Measurements from ENCODE around the gene UCN2. TPM values are rescaled to one million over a fixed set of nuclear protein-coding genes. Genes with fewer than 3 reads are reported as not detected.

Gene UCN2
- total RNA-seq, 4 donors from 2014 or later, result 0.19 TPM; not detected in 3

- 71 to 76% methylated on average over 5 to 6 of the region's 6 CpGs for WGBS, 2 donors (ENCODE audit: low coverage in 1 of 2)
- Histone ChIP-seq H3K4me1 (peaks cover 0 to 62% (median 21%) of the 10 kb centered on the region in 3 donors), H3K9me3 (no peaks in the 10 kb centered on the region), H3K36me3 (no peaks in the 10 kb centered on the region), H3K4me3 (no peak overlapping the region), H3K27ac (peak overlapping the region in 3 of 4 donors; percentile 79 to 81 (median 81)), H3K27me3 (no peaks in the 10 kb centered on the region)
- no peak for ATAC-seq
- TF ChIP-seq CTCF (IDR thresholded peaks at IDR 0.05), result peak in 1 of 4 experiments; percentile 10
- TF ChIP-seq POLR2AphosphoS5 (IDR thresholded peaks at IDR 0.05), result no peak
- no peak for TF ChIP-seq POLR2A (IDR thresholded peaks at IDR 0.05)
These were observed 5.0 kb downstream of the UCN2 start for GRCh38 chr3:48558493-48559134.

GRCh38 chr3:48556796-48557626 is 6.6 kb downstream of the UCN2 start, which contains the start of gene PFKFB4:
Gene PFKFB4, minus strand, starts transcription at chr3:48556803. Its CDS starts 26 bp downstream, at chr3:48556777.
- Histone ChIP-seq H3K27me3 (no peaks in the 10 kb centered on the region), H3K27ac (peak within 1 kb of the TSS in 3 of 4 donors; percentile 74 to 81 (median 79)), H3K9me3 (no peaks in the 10 kb centered on the region), H3K4me3 (peak within 1 kb of the TSS; percentile 31 to 55), H3K4me1 (peaks cover 0 to 62% (median 21%) of the 10 kb centered on the region in 3 donors), H3K36me3 (no peaks in the 10 kb centered on the region)
- TF ChIP-seq EP300 (IDR thresholded peaks at IDR 0.05), result no peak
- no peak for TF ChIP-seq POLR2AphosphoS5 (IDR thresholded peaks at IDR 0.05)
- TF ChIP-seq CTCF (IDR thresholded peaks at IDR 0.05), result peak in 1 of 4 experiments; percentile 31
- peak in 1 of 2 donors; percentile 14 for TF ChIP-seq POLR2A (IDR thresholded peaks at IDR 0.05)
- peak; percentile 96 for ATAC-seq
- WGBS, 2 donors (ENCODE audit: low coverage in 1 of 2), result 0 to 3% methylated on average over 6 of the region's 53 CpGs

GRCh38 chr3:48555949-48556795 is 7.4 kb downstream of the UCN2 start:
- WGBS, 2 donors (ENCODE audit: low coverage in 1 of 2), result 13 to 65% methylated on average over 3 to 13 of the region's 29 CpGs
- Histone ChIP-seq H3K36me3 (no peaks in the 10 kb centered on the region), H3K9me3 (no peaks in the 10 kb centered on the region), H3K27me3 (no peaks in the 10 kb centered on the region), H3K4me3 (peak overlapping the region; percentile 31 to 55), H3K4me1 (peaks cover 0 to 58% (median 20%) of the 10 kb centered on the region in 3 donors), H3K27ac (peak overlapping the region in 3 of 4 donors; percentile 67 to 81 (median 74))
- peak in 1 of 2 donors; percentile 15 for TF ChIP-seq POLR2A (IDR thresholded peaks at IDR 0.05)
- no peak for TF ChIP-seq EP300 (IDR thresholded peaks at IDR 0.05)
- no peak for ATAC-seq

- no peak overlapping the region for H3K4me3 ChIP-seq
- no peaks in the 10 kb centered on the region for H3K9me3 ChIP-seq
- no peak for TF ChIP-seq CTCF (IDR thresholded peaks at IDR 0.05)
- no peak for TF ChIP-seq POLR2AphosphoS5 (IDR thresholded peaks at IDR 0.05)
- ATAC-seq, result no peak
- H3K4me1 ChIP-seq, result peaks cover 0 to 50% (median 12%) of the 10 kb centered on the region in 3 donors
- 85 to 93% methylated on average over 4 to 7 of the region's 10 CpGs for WGBS, 2 donors (ENCODE audit: low coverage in 1 of 2)
- H3K36me3 ChIP-seq, result no peaks in the 10 kb centered on the region
- H3K27me3 ChIP-seq, result no peaks in the 10 kb centered on the region
- no peak overlapping the region for H3K27ac ChIP-seq
These were observed 8.2 kb downstream of the UCN2 start for GRCh38 chr3:48555231-48555948.

Measured in gastroesophageal sphincter (tissue), 4 donors.